NCI-H460 (cell line): ENCODE data around the gene COLEC12. TPM values are rescaled to one million over a fixed set of nuclear protein-coding genes. Genes with fewer than 3 reads are reported as not detected.

Experiments used
- DNase-seq: peaks from one replicate; pipeline ENCODE4 v3.0.0-alpha.2; 2016; ENCODE audit warnings: low read depth; ENCODE audit errors: extremely low read depth
- total RNA-seq: library from RNA; depleted of rRNA; stranded (reverse); fragments of >200 nt; shearing (Covaris generic); gene quantifications from 2 replicates; pipeline ENCODE4 v1.2.3, GENCODE V29; 2014

COLEC12 gene
- total RNA-seq, 1 experiment from 2014 or later, result 0.05 TPM

DNA sequence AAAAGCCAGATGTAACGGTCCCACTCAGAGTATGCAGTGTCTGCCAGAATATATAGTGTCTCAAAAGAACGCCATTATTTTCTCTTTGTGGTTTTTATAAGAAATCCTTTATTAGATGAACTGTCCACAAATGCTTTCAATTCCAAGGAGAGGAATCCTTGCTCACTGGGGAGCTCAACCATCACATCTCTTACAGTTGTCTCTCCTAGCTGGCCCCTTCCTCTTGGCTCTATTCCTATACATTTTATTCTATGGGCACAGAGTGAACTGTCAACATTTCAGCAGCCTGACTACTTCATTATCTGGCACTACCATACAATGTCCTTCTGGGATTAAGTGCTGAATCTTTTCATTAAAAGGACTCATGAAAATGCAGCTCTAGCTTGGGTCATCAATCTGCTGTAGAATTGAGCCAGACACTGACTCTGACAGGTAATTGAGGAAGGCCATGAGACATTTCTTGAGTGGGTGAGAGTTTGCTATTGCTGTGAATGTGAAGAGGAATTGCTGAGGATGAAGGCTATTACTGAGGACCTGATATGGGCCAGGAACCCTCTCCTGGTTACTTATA lies 136.2 kb downstream of the COLEC12 start:
- no peak for DNase-seq

DNA sequence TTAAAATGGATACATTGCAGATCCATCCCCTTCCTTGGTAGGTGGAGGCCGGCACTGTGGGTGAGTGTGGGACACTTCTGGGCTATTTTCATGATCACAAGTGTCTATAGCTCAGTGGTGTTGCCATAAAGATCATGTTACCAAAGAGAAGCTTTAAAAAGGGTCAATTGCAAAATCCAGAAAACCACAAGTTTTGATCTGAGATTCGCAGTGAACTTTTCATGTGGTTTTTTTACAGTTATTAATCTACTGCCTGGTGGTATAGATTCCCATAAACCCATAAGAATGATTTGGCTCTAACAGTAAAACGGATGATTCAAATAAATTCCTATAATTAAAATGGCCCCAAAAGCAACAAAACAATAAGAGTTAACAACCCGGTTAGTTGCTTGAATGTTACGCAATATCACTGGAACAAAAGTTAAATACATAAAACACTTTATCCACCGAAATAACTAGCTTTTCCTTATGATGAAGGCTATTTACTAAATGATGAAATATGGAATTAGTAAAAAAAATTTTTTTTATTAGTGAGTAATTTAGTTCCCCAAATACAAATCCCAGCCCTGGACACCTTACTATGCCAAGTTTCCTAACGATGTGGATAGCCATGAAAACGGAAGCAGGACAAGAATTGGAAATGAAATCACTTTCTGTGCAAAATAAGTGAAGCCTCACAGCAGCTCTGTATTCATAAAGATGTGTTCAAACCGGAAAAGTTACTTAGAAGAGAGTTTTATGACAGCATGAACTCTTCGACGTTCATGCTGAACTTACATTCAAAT lies 137.0 kb downstream of the COLEC12 start:
- DNase-seq, result no peak

DNA sequence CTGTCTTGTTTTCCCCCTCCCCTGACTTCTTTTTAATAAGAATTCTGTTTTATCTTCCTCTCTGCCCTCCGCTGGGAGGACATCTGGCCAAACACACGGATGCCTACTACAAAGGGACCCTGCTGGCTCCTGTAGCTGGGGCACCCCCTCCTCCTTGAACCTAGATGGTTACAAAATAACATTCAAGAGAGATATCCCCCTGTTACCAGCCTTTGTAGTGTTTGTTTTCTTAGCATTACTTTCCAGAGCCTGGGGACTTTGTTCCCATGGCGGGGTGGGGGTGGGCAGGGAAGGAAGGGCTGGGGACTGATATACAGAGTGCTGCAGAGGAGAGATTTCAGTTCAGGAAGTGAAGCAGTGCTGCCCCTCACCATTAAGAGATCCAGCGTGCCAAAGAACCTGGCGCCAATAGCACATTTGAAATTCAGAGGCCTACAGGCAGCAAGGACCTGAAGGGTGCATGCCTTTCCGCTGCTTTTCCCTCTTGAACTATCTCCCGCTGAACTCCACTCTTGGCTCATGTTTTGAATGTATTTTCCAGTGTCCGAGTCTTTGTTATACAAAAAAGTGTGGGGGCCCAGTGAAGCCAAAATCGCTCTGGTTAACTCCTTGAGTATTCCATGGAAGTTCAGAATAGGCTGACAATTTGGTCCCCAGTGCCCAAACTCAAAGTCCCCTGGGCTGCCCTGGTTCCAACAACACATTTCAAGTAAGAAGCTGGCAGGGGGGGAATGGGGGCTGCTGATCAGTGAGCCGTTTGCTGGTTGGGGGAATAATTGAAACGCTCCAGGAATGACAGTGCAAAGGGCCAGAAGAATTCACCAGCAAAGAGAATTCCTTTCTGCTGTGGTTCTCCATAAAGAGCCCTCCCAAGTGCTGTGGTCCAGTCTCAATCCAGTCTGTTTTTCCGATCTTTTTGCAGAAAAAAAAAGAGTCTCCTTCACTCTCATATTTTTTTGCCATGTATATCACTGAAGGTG lies 137.9 kb downstream of the COLEC12 start:
- DNase-seq, result no peak

DNA sequence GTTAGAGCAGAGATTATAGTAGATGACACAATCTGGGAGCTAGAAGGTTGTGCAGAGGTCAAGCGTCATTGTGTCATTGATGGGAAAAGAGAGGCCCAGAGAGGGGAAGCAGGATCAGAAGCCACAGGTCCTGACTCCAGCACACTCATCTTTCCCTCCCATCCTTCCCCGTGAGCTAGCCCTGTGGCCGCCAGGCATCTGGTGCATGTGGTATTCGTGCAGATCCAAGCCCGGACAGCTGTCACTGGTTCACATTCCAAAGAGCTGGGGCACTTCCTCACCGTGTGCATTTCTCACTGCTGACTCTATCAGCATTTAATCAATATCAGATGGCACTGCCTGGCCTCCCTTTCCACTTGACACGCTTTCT lies 138.6 kb downstream of the COLEC12 start:
- DNase-seq, result no peak

DNA sequence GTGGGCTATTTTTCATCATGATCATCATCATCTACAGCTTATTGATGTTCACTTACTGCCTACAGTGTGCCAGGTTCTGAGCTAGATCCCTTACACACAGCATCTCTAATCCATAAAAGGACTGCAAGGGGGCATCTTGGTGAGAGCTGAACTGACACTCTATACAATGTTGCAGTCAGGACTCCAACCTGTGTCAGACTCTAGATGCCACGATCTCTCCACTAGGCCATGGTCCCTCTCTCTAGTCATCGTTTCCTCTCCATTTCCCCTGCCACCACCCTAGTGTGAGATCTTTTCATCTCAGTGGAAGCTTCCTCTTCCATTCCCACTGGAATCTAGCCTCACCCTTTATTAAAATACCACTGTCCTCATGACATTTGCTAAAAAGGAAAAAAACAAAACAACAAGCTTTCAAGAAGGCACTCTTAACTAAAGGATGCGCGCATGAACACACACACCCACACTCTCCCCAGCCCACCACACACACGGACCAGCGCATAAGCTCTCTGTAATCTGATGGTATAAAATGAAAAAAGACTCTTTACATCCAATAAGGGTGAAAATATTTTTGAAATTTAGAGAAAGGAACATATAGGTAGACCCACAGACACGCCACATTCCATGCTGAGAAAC lies 139.3 kb downstream of the COLEC12 start:
- DNase-seq, result no peak

DNA sequence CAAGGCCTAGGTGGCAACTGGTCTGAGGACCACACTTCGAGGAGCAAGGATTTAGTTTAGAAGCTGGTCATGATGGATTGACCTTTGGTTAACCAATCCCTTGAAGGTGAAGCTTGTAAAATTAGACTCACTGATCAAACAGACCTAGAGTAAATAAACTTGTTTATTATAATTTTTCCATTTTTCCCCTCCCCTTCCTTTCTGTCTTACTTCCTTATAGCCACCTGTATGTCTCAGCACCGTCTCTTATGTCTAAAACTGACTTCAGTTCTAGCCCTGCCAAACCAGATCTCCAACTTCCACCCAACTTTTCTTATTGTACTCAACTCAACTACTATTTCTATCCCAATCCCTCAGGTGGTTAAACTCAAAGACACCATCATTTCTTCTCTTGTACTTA lies 139.8 kb downstream of the COLEC12 start:
- DNase-seq, result no peak

DNA sequence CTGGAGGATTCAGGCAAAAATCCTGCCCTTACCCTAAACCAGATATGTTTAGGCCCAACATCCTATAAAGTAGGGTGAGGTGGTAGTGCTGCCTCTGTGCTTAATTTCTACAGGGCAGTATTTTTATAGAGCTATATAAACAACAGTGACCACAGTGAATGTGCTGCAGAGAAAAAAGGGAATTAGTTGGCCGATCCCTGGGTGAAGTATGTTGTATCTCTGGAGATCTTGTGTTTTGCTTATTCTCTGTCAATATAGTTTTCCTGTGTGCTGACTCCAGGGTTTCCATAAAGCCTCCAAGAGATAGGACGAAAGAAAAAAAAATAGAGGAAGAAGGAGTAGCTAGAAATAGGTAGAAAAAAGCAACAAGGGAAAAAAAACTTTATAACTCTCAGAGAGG lies 143.7 kb downstream of the COLEC12 start:
- DNase-seq, result no peak

DNA sequence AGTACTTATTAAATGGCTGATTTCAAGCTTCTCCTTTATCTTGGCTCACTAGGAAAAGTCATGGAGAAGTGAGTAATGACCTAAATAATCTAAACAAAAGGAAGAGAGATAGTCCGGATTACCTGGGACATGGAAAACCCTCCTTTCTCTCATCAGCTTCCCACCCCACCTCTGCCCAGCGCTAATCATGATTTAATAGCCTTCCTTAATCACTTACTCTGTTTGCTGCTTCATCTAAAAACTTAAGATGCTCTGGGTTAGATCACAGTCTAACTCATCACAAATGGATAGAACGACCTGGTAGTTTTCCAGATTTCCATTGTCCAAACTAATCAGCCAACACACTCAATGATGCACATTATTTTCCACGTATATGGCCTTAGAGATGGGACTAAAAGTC lies 144.8 kb downstream of the COLEC12 start:
- DNase-seq, result no peak

DNA sequence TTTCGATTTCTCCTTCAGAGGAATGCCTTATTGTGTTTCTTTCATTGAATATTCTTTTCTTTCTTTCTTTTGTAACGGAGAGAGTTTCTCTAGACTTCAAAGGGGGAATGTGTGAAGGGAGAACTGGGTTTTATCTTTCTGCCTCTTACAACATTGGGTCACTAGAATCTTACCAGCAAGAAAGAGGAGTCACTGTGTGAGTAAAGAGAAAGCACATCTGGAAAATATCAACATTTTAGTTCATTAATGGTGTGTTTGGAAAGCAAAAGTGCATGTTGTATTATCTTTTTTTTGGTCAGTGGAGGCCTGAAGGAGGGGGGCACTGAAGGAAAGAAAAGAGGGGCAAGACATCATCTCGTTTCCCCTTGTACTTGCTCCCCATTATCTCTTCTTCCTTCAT lies 146.0 kb downstream of the COLEC12 start:
- DNase-seq, result no peak

DNA sequence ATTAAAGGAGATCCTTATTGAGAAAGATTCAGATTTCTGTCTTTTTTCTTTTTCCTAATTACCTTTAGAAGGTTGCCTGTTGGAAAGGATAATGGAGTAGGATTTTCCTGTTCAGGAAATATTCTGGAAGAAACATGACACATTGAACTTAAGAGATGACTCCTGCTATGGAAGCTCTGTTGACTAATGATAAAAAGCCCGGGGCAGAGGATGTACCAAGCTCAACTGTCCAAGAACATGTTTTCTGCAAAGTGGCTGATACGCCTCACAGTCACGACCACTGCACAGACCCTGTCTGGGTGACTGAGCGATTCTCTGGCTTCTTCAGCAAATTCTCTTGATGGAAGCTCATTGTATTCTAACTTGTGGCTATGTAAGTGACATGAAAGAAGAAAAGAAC lies 146.5 kb downstream of the COLEC12 start:
- no peak for DNase-seq

DNA sequence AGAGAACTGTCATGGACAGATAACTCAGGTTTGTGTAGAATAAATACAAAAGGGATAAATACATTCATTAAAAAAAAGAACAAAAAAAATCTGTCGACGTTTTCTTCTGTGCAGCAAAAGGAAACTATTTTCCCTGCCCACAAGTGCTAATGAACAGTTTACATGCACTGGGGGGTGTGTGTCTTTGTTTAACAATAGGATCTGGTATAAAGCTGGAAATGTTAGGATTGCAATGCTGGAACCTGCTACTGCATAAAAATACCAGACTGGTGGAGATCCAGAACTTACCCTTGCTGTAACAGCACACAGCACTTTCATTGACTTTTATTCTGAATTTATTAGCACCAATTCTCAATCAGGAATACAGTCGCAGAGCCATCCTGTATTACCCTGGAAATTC lies 148.1 kb downstream of the COLEC12 start:
- DNase-seq, result no peak

DNA sequence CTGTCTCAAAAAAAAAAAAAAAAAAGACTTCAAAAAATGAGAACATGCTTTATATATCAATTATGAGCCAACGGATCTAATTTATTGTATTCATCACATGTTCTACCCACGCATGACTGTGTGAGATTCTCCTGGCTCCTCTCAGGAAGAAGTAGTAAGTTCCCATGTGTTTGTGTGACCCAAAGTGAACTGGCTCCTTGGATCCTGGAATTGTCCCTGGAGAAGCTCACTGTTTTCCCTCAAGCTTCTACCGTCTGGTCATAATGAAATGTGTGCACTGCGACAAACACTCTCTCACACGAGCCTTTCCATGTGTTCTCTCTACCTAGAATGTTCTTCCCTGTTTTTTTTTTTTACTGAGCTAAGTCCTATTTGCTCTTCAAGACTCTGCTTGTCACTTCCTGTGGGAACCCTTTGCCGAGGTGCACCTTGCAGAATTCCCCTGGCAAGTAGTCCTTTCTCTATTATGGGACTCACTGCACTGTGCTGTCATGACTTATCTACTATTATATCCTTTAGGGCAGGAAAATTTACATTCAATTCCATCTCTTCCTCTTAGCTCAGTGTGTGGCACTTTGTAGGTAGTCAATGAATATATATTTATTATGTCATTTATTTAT lies 149.4 kb downstream of the COLEC12 start:
- DNase-seq, result no peak

DNA sequence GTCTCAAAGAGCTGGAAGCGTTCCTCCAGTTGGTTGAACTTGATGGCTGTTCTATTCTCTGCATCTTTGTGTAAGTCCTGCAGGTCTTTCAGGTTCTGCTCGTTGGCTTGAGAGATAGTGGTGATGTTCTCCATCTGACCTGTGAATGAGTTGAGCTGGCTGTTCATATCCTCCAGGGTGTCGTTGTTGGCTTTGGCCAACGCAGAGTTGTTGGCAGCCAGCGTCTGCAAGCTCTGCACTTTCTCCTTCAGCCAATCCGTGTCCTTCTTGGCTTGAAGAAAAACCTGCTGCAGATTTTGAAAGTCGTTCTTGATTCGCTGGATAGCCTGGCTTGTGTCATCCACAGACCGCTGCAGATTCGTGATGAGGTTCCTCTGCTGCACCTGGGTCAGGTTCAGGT lies 153.9 kb downstream of the COLEC12 start:
- DNase-seq, result no peak

DNA sequence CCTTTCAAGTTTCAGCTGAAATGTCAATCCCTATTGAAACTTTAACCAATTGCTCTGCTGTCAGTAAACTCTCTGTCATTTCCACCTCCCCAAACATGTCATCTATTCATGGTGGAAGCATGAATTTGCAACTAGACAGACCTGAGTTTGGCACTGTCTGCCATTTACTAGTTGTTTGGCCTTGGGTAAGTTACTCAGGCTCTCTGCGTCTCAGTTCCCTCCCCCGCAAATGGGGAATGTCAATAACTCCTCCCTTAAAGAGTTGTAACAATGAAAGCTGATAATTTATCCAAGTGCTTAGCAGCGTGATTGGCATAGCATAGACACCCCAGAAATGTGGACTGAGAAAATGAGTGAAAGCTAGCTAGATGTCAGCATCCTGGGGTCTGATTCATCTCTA lies 159.4 kb downstream of the COLEC12 start:
- no peak for DNase-seq

DNA sequence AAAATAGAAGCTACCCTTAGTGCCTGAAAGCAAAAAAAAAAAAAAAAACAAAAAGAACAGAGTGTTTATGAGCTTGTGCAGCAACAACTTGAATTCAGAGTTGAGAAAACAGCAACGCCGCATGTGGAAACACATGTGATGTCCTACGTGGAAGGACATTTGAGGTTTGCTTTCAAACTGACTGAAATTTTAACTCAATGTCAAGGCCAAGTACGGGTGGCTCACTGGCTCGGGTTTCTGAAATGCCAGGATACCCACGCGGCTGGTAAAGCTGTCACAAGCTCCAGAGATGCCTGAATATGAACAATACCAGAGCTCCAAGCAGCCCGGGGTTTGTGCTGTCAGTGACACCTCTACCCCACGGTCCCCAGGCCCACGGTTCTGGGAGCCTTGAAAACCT lies 160.5 kb downstream of the COLEC12 start:
- no peak for DNase-seq

DNA sequence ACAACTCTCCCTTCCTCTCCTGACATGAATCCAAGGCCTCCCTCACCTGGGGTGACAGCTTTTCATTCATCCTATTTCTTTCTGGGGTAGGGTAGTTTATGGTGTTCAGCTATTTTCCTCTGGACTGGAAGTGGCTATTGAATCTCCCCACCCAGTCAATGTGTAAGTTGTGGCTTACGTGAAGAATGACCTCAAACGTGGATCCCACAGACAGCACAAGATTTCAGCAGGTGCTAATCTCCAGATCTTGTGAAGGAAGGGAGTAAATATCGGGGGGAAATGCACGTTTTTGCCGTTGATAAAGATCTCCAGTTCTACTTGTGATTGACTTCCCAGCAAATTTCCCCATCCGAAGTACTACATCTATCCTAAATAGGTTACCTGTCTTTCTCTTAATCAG lies 161.3 kb downstream of the COLEC12 start:
- no peak for DNase-seq

DNA sequence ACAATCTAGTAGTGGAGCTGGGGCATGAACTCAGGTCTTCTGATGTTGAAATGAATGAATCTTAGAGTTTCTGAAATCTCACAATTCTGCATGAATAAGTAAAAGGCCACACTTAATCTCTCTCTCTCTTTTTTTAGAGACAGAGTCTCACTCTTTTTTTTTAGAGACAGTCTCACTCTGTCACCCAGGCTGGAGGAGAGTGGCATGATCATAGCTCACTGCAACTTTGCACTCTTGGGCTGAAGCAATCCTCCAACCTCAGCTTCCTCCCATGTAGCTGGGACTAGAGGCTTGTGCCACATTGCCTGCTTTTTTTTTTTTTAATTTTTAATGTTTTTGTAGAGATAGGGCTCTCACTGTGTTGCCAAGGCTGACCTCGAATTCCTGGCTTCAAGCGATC lies 163.8 kb downstream of the COLEC12 start:
- DNase-seq, result no peak

DNA sequence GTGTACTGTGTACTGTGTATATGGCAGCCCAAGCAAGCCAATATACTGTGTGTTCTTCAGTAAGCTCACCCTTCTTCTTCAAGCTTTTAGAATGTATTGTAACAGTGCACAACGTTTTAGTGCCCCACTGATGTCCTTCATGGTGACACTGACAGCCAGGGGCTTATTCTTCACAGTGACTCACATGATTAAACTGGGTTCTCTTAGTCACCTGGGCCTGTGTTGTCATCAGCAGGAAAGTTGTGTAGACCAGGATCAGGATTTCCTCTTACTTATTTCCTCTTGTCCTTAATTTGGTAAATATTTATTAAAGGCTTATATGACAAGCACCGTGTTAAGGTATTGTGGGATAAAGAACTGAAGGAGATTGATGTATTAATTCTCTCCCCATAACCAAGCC lies 164.8 kb downstream of the COLEC12 start:
- no peak for DNase-seq

DNA sequence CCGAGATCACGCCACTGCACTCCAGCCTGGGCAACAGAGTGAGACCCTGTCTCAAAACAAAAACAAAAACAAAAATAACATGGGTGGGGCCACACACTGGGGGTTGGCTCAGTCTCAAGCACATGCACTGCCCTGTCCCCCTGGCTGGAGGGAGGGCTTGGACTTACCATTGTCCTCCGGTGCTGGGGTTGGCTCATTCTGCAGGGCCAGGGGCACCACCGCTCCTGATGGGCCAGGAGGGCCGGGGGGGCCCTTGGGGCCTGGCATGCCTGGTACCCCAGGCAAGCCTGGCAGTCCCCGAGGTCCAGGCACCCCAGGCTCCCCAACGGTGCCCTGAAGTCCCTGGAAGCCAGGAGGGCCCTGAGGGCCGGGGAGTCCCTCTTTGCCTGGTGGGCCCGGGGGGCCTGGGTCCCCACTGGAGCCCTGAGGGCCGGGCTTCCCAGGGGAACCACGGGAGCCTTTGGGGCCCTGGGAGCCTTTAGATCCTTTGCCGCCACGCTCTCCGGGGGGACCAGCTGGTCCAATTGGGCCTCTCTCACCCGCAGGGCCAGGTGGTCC lies 165.8 kb downstream of the COLEC12 start:
- no peak for DNase-seq
